ENCODE measurements around the gene TOP1. TPM values are rescaled to one million over a fixed set of nuclear protein-coding genes. Genes with fewer than 3 reads are reported as not detected.

TOP1 gene
- total and polyA plus RNA-seq, 2 of the 4 experiments (the other 2 are of a cell fraction) = 14.0 to 21.5 TPM

DNA sequence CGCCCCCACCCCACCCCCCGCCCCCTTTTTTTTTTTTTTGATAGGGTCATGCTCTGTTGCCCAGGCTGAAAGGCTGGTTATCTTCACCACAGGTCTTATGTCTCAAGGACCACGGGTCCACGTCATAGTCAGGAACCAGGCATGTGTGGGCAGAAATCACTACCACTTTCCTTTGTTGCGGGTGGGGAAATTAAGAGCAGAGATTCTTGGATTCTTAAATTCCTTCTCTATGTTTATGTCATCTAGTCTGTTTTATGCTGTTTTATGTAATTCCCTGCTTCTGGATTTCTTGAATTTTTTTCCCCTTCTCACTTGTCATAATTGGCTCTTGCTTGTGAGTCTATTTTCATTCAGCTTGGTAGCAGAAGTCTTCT, 82.9 kb downstream of the TOP1 start:
- Histone ChIP-seq H3K14ac (replicated peaks; ENCODE audit: low read depth, low read length) (no peak overlapping the region), H3K4me2 (ENCODE audit: low read depth, low read length) (no peak overlapping the region), H3K79me1 (ENCODE audit: low read depth in 1 of 2, low read length in 2 of 2) (peaks cover 33 to 42% of the 10 kb centered on the region in 2 experiments), H3K18ac (ENCODE audit: low read depth, low read length) (no peak overlapping the region), H4K5ac (ENCODE audit: low read depth, low read length) (no peak overlapping the region), H3K4me1 (ENCODE audit: control insufficient read depth, insufficient read depth, low read length) (no peaks in the 10 kb centered on the region), H2BK20ac (ENCODE audit: low read depth, low read length) (no peak overlapping the region), H4K91ac (ENCODE audit: insufficient read depth, low read depth, low read length) (no peak overlapping the region), H3K9me3 (ENCODE audit: control insufficient read depth, insufficient read depth, low read length) (no peaks in the 10 kb centered on the region), H2BK120ac (ENCODE audit: low read depth, low read length) (no peak overlapping the region), H3K4ac (ENCODE audit: low read depth, low read length) (no peak overlapping the region), H2AFZ (replicated peaks; ENCODE audit: low read length, poor library complexity) (no peak overlapping the region), H3K4me3 (ENCODE audit: insufficient read depth, low read depth, low read length) (no peak overlapping the region), H4K8ac (ENCODE audit: low read depth in 2 of 2, low read length in 2 of 2) (no peak overlapping the region), H3K9me1 (ENCODE audit: insufficient read depth, low read length) (peaks cover 3% of the 10 kb centered on the region; the same call in 1 of the 2 replicates), H3K9ac (ENCODE audit: low read depth, low read length) (no peak overlapping the region), H3K56ac (ENCODE audit: extremely low read depth, insufficient read depth, low read length) (no peak overlapping the region), H3K36me3 (ENCODE audit: control insufficient read depth, insufficient read depth, low read length) (peaks cover 54% of the 10 kb centered on the region), H3K27me3 (ENCODE audit: control insufficient read depth, insufficient read depth, low read length) (no peaks in the 10 kb centered on the region), H2AK9ac (replicated peaks; ENCODE audit: low read depth, low read length, poor library complexity) (no peak overlapping the region), H2BK15ac (ENCODE audit: low read depth, low read length) (no peak overlapping the region), H3K27ac (ENCODE audit: insufficient read depth, low read length) (no peak overlapping the region), H2BK5ac (ENCODE audit: low read depth, low read length, poor library complexity, severe bottlenecking) (no peak overlapping the region), H2AK5ac (ENCODE audit: low read depth, low read length) (no peak overlapping the region), H3K23ac (ENCODE audit: low read depth, low read length) (no peak overlapping the region), H4K20me1 (ENCODE audit: insufficient read depth, low read length) (no peaks in the 10 kb centered on the region; the same call in 1 of the 2 replicates)
- ChIA-PET POLR2A (ENCODE audit: unreplicated experiment) (no interaction called here), CTCF (no interaction called here)
- no TSS peak for BruUV-seq (replicated peaks)
- DNase-seq = no peak
- in situ Hi-C loops (cut with MboI; ENCODE audit: low sequenced_read_pairs) (no loop called here), dilution Hi-C loops (cut with HindIII; ENCODE audit: low sequenced_read_pairs, unreplicated experiment) (no loop called here), intact Hi-C loops (cut with micrococcal nuclease) (no loop called here)
- WGBS, 2 experiments (ENCODE audit: extremely low coverage in 2 of 2, insufficient read length in 1 of 2) = no CpG with 5 or more reads among the region's 5 CpGs
- no peak for ATAC-seq (ENCODE audit: low read depth)
- no peak for TF ChIP-seq NFE2L2 (IDR thresholded peaks at IDR 0.05; ENCODE audit: low read depth, low read length)
- no peak for TF ChIP-seq MAZ (IDR thresholded peaks at IDR 0.05; ENCODE audit: borderline replicate concordance, low read depth, low read length)
- TF ChIP-seq MAFK (IDR thresholded peaks at IDR 0.05; ENCODE audit: low read depth, low read length) = no peak
- no peak for TF ChIP-seq FOS (IDR thresholded peaks at IDR 0.05; ENCODE audit: low read depth, low read length)
- no peak for TF ChIP-seq CEBPB (IDR thresholded peaks at IDR 0.05; ENCODE audit: low read depth, low read length)
- TF ChIP-seq RCOR1 (IDR thresholded peaks at IDR 0.05; ENCODE audit: insufficient replicate concordance, low read length) = no peak
- TF ChIP-seq BHLHE40 (IDR thresholded peaks at IDR 0.05; ENCODE audit: low read depth, low read length) = no peak
- TF ChIP-seq, protein P1, sequence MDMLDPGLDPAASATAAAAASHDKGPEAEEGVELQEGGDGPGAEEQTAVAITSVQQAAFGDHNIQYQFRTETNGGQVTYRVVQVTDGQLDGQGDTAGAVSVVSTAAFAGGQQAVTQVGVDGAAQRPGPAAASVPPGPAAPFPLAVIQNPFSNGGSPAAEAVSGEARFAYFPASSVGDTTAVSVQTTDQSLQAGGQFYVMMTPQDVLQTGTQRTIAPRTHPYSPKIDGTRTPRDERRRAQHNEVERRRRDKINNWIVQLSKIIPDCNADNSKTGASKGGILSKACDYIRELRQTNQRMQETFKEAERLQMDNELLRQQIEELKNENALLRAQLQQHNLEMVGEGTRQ (IDR thresholded peaks at IDR 0.05; ENCODE audit: low read depth, low read length) = no peak
- no peak for TF ChIP-seq SMC3 (IDR thresholded peaks at IDR 0.05; ENCODE audit: low read depth, low read length)
- TF ChIP-seq, protein P2, sequence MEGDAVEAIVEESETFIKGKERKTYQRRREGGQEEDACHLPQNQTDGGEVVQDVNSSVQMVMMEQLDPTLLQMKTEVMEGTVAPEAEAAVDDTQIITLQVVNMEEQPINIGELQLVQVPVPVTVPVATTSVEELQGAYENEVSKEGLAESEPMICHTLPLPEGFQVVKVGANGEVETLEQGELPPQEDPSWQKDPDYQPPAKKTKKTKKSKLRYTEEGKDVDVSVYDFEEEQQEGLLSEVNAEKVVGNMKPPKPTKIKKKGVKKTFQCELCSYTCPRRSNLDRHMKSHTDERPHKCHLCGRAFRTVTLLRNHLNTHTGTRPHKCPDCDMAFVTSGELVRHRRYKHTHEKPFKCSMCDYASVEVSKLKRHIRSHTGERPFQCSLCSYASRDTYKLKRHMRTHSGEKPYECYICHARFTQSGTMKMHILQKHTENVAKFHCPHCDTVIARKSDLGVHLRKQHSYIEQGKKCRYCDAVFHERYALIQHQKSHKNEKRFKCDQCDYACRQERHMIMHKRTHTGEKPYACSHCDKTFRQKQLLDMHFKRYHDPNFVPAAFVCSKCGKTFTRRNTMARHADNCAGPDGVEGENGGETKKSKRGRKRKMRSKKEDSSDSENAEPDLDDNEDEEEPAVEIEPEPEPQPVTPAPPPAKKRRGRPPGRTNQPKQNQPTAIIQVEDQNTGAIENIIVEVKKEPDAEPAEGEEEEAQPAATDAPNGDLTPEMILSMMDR (conservative IDR thresholded peaks at IDR 0.05; ENCODE audit: low read depth, low read length) = no peak
- TF ChIP-seq, protein P3, sequence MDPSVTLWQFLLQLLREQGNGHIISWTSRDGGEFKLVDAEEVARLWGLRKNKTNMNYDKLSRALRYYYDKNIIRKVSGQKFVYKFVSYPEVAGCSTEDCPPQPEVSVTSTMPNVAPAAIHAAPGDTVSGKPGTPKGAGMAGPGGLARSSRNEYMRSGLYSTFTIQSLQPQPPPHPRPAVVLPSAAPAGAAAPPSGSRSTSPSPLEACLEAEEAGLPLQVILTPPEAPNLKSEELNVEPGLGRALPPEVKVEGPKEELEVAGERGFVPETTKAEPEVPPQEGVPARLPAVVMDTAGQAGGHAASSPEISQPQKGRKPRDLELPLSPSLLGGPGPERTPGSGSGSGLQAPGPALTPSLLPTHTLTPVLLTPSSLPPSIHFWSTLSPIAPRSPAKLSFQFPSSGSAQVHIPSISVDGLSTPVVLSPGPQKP (IDR thresholded peaks at IDR 0.05; ENCODE audit: borderline replicate concordance, low read depth, low read length) = no peak
- TF ChIP-seq RAD21 (IDR thresholded peaks at IDR 0.05; ENCODE audit: low read length) = no peak
